ENCODE data around the gene PARD3.

DNA sequence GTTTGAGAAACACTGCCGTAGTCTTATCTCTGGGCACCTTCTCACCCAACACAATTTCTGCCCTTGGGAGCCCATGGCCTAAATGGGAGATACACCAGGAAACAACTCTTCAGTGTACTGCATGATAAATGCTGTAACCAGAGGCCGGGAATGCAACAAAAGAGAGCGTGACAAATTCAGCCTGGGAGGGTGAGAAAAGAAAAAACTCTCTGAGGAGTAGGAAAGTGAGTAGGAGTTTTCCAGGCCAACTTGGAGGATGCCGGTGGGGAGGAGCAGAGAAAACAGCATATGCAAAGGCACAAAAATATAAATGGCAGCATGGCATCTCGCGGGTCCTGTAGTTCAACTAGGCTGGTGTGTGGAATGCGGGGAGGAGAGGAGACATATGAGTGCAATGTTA is 624.5 kb downstream of the PARD3 start:
- TF ChIP-seq, protein P1, sequence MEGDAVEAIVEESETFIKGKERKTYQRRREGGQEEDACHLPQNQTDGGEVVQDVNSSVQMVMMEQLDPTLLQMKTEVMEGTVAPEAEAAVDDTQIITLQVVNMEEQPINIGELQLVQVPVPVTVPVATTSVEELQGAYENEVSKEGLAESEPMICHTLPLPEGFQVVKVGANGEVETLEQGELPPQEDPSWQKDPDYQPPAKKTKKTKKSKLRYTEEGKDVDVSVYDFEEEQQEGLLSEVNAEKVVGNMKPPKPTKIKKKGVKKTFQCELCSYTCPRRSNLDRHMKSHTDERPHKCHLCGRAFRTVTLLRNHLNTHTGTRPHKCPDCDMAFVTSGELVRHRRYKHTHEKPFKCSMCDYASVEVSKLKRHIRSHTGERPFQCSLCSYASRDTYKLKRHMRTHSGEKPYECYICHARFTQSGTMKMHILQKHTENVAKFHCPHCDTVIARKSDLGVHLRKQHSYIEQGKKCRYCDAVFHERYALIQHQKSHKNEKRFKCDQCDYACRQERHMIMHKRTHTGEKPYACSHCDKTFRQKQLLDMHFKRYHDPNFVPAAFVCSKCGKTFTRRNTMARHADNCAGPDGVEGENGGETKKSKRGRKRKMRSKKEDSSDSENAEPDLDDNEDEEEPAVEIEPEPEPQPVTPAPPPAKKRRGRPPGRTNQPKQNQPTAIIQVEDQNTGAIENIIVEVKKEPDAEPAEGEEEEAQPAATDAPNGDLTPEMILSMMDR (IDR thresholded peaks at IDR 0.05), result no peak
- no peak for TF ChIP-seq POLR2A (IDR thresholded peaks at IDR 0.05)
